GM18868 (cell line): Measurements from ENCODE around the gene SEMA7A.

Experiments used
- ATAC-seq: cut with Tn5 transposase; IDR thresholded peaks from one replicate; pipeline ENCODE4 v1.9.1; 2021; ENCODE audit warnings: mild to moderate bottlenecking, moderate library complexity; ENCODE audit not compliant: unreplicated experiment

Gene SEMA7A

DNA sequence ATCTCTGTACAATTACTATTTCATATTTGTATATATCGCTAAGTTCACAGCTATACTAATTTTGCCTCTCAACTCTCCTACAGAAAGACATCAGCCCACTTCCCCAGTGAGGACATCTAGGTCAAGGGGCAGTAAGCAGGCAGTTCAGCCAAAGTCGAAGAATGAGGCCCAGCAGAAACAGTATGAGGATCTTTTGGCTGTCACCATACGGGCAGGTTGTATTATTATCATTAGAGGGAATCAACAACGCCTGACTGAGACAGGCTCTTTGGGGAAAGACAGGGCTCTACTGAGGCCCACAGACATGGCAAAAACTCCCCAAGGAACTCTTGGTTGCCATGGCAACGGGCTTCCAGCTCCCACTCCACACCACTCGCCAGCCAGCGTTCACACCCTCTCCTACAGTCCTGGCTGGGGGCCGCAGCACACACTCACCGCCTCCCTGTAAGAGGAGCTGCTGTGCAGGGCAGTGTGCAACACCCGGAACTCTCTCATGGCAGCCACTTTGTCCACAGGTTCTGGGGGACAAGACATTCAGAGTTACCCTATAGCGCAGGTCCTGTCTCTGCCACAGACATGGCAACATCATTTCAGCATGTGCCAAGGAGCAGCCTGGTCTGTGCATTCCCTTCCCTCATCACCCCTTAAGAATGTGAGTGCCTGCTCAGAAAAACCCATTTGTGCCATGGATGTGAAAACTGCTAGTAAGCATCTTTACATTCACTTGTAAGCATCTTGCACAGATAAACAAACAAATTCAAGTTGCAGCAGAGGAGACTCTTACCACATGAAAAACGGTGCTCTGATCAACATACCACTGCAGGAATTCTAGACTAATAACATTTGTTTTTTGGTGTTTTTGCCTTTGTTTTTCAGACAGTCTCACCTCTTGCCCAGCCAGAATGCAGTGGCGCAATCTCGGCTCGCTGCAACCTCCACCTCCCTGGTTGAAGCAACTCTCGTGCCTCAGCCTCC lies 18.4 kb upstream of the SEMA7A start:
- no peak for ATAC-seq

DNA sequence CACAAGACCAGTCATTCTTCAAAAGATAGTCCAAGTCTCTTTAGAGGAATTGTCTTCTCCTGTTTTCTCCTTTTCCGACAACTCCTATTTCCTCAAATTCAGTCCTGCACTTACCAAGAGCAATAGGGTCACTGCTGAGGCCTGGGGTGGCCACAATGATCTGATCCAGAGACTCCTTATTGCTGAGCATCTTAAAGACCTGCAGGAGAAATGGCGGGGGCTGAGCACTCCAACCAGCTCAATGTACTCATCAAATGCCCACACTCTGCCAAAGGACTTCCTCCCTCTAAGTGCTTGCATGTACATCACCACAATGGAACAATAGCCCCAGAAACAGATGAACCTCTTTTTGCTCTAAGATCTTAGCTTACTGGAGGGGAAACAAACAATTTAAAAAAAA lies 17.6 kb upstream of the SEMA7A start:
- no peak for ATAC-seq

DNA sequence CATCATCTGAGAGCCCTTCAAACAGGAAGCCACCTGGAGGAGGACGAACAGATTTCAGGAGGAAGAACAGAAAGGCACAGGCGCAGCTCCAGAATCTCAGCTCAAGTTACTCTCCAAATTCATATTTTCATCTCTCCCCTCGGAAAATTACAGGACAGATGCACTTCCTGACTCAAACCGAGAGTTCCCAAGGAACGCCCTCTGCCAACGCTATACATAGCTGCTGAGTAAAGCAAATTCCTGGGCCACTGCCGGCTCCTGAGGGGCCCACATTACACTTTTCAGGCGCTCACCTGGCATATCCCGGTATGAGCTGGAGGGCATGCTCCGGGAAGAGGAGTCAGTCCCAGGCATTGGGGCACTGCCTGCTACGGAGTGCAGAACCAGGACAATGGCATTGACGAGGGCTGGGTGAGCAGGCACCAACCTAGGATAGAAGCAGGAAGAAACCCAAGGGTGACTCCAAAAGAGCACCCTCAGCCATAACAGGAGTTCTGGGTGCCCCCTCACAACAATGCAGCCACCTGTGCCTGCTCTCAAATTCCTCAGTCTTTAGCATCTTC lies 16.0 kb upstream of the SEMA7A start:
- ATAC-seq, result no peak

DNA sequence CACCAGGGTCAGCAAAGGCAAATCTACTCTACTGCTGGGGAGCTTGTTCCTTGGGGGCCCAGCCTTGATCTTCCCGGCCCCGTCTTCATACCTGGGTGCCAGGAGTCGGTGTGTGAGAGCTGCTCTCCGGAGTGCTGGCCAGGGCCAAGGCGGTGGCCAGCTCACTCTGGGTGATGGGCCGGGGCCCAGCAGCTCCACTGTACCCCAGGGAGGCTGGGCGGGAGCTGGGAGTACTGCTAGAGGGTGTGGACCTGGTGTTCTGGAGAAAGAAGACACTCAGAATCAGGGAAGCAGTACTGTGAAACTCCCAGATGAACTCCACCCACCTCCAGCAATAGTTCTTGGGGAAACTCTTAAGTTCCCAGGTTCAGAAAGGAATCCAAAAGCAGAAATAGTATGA lies 15.3 kb upstream of the SEMA7A start:
- ATAC-seq, result no peak

DNA sequence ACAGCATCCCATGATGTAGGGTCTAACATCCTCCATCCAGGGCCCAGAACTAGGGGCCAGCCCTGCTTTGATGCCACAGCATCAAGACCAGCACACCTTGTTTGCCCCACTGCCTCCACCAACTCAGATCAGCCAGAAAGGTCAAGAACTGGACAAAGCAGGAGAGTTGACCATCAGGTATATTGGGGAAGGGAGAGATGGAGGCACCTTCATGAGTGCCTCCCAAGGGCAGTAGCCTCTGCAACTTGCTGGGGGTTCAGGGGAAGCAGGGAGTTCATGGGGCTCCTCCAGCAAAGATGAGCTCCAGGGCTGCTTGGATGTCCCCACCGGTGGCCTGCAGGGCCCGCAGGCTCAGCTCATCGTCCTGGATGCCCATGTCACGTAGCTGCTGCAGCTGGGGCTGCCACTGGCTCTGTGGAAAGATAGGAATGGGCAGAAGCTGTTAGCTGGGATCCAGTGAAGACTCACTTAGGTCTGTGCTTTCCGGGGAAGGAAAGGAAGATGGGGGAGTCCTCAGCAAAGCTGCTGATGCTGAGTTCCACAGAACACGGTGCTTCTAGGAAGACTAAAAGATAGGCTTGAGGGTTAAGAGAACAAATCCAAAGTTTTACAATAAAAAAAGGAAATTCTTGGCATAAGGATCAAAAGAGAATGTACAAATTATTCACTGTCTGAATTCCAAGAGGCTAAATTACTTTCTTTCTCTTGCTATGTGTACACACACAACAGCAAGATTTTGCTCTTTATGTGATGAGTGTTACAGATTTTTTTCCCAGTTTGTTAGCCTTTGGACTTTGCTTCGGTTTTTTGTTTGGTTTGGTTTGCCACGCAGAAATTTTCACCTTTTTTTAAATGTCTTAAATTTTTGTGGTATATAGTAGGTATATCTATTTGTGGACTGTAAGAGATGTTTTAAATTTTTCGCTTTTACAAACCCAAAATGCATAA lies 12.3 kb upstream of the SEMA7A start:
- ATAC-seq, result no peak

DNA sequence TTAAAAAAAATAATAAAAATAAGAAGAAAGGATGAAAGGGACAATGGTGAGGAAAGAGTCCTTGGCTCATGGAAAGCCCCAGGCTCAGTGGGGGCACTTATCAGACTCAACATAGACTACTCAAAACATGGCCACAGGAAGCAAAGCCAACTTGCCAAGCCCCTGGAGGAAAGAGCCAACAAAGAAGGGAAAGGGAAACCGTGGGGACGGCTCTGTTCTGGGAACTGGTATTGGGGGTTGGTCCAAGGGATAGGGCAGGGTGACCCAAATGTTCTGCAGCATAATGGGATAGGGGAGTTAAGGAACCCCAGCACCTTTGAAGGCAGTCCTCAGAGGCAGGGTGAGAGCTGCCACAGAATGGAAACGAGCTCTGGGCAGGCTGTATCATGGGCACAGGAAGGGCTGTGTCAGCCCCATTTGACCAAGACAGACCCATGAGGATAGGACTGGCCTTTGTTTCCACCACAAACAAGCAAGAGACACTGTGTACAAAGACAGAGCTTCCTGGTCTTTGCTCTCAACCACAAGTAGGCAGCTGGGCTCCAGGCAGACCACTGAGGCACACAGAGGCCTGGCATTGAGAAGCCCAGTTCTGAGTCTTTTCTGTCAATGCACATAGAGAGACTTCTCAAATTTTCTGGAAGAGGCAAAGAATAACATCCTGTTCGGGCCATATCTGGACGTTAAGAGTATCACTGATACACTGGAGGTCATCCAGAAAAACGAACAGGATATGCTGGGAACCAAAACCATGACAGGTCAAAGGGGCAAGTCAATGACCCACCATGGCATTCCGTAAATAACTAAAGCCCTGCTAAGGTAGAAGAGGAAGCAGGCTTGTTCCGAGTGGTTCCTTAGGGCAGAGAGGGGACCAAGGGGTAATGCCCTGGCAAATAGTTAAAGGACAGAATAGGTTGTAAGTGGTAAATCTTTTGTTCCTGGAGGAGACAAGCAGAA lies 10.6 kb upstream of the SEMA7A start:
- ATAC-seq, result no peak

DNA sequence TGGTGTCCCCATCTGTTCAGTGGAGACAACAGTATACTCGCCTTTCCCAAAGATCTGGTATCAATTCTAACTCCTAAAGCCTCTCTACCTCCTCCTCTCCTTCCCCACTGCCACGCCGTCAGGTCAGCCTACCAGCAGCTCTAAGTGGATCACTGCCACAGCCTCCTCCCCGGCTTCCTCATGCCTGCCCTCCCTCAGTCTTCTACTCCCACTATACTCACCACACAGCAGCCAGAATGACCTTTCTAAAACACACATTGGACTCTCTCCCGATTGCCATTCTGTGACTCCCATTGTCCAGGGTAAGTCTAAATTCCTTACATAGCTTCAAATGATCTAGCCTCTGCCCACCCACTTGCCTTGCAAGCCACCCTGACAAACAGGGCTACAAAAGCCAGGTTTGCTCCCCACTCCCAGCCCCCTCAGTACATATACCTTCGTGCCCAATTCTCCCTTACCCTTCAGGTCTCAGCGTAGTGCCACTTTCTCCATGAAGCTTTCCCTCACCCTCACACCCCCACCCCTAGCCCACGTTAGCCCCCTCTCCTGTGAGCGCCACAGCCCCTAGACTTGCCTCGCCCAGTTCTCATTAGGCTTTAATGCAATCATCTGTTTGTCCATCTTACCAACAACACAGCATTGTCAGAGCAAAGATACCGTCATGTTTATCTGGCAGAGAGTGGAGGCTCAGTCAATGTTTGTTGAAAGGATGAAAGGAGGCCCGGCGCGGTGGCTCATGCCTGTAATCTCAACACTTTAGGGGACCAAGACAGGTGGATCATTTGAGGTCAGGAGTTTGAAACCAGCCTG lies 9.5 kb upstream of the SEMA7A start:
- no peak for ATAC-seq

DNA sequence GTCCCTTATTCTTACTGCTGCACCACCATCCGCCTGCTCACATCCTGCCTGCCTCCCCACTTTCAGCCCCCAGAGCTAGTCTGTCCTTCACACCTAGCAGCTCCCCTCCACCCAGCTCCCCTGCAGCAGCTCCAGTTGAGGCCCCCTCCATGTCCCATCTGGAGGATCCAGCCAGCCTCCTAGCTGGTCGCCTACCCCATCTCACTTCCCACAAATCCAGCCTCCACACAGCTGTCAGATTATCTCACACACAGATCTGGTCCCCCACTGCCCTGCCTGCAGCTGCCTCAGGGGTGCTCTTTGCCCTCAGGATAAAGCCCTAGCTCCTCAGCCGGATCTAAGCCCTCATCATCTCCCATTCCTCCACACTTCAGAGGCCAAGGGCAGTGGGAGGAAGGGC lies 8.8 kb upstream of the SEMA7A start:
- no peak for ATAC-seq

DNA sequence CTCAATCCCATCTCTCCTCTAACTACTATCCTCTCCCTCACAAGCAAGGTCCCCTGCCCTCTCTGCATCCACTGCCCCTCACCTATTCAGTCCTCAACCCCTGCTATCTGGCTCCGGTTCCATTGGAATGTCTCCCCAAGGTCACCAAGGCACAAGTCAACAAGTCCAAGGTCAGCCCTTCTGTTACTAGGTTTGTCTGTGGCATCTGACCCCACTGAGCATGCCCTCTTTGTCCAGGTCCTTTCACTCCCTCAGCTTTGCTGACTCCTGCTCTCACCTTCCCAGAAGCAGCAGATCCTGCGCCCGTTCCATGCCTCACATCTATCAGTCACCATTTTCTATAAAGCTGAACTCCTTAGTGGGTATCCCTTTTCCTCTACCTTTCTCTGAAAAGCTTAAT lies 8.3 kb upstream of the SEMA7A start:
- no peak for ATAC-seq

DNA sequence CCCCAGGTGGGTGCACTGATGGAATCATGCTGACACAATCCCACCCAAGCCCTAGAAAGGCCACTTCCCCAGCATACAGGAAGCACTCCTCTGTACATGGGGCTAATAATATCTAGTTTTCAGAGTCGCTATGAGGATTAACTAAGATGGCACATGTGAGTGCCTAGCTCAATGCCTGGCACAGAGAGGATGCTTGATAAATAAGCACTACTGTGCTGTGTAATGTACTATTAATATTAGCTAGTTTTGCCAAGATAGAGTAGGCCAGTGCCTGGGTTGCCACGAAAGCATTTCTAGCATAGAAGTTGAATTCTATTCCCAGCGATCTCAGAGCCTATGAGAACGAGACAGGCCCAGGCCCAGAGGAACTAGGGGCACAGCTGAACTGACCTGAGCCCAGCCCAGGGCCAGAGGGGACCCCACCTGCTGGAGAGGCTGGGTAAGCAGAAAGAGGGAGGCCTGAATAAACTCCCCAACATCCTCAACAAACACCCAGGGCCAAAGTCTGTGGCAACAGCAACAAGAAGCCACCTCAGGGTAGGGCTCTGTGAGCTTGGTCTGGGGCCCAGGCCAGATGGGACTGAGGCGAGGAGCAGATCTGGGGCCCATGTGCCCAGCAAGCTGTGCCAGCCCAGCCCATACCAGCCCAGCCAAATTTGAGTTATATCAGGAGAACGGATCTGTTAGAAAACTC lies 7.6 kb upstream of the SEMA7A start:
- no peak for ATAC-seq

DNA sequence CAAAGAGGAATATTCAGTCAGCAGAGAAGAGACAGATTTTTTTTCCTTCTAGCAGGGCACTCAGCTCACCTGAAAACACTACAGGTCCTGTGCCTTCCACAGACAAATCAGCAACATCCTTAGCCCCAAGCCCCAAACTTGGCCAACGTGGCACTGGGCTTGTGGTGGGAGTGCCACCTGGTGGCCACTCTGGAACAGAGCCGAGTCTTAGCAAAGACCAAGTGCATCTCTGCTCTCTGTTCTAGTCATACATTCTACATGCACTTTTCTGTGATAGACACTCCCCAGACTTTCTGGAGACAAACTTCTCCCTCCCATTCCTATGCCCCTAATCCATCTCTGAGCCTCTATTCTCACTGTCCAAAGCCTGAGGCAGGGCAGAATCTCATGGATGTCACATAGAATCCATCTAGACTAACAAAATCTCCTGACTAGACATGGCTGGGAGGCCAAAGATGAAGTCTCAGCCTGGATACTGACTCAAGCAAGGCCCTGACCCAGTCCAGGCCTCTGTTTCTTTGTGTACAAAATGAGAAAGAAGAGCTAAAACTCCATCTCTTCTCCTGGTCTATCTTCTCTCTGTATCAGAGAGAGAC lies 5.1 kb upstream of the SEMA7A start:
- ATAC-seq, result peak; percentile 62

DNA sequence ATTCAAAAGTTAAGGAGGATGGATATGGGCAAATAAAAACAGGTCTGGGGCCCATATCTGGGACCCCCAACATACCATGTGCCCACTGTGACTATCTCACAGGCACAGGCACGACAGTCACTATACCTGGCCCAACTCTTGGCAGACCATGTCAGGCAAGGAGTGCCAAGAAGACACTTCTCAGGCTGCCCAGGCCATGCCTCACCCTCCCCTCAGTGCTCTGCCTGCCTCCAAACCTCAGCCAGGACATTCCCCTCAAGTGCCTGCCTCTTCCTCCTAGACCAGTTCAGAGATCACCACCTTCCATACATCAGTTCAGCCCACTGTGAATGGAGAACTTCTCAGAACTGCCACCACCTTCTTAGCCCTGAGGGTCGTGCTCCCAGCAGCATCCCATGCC lies 4.4 kb upstream of the SEMA7A start:
- ATAC-seq, result no peak

DNA sequence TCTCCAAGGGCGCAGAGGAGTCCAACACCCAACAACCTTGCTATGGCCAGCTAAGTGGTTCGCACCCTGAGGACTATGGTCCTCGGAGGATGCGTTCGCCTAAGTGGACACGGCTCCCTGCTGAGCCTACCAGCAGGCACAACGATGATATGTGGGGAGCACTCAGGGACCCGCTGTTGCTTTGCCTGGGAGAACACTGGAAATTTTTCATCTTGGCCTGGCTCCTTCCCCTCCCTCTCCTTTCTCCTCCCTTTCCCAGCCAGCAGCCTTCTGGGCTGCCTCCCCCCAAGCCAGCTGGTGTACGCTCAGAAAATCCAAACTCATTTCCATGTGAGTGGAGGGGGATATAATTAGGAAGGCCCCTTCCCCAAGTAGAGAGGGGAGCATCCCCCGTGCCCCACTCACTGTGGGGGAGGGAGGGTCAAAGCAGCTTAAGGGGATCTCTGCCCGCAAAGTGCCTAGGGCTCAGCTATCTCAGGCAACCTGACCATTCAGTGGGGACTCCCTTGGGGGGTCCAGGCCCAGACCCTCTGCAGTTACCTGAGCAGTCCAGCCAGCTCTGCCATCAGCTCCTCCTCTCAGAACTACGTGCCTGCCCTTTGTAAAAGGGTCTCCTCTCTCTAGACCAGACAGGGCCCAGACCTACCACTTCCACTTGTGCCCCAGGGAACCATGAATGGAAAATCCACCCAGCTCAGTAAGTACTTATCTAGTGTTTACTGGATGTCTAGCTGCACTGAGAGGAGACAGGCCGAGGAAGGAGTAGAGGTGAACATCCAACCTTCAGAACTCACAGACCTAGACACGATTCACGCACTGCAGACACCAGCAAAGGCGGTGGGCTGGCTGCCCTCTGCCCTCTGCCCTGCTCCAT lies 742 bp upstream of the SEMA7A start:
- ATAC-seq, result no peak

DNA sequence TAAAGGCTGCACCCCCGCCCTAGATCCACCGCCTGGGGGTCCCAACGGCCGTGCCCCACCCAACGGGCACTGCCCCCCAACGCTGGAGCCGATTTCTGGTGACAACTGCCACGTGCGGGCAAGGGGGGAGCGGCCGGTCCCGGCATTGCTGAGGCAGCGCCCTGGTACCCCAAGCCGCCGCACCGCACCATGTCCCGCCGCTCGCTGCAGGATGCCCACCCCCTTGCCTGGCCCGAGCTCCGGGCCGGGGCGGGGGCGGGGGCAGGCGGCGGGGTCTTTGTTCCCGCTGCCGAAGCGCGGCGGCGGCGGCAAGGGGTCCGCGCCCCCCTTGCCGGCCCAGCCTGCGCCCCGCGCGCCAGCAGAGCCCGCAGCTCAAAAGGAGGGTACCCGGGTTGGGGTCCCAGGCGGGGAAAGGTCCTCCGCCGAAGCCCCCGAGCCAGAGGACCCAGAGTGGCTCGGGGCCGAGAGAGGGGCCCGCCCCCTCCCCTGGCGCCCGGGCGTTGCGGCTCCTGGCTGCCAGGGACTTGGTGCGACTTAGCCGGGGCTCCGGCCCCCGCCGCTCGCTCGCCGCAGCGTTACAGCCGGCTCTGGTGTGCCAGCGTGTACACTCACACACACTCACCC lies 678 bp downstream of the SEMA7A start:
- ATAC-seq, result no peak

DNA sequence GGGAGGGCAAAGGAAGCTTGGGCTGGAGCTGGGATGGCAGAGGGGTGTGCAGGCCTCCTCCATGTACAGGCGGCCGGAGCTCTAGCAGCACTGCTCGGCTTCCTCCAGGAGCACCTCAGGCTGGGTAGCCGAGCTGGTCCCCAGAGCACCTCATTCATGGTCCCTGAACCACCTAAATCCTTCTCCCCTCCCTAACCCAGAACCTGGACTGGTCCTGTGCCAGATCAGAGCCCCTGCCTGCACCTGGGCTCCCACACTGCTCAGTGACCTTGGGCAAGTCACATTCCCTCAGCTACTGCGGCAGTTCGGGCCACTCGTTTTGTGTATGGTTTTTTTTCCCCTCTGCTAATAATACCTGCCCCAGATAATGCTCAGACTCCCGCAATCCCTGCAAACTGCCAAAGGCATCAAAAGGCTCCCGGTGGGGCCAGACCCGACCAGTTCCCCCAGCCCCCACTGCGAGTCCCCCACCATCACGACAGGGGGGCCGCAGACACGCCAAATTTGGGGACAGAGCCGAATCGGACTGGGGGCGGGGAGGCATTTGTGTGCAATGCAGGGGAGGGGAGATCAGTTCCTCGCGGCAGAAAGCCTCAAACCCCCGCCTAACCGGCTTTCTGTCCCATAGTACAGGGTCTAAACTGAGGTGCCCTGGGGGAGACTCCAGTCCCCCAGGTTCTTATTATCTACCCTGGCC lies 1.3 kb downstream of the SEMA7A start:
- ATAC-seq, result no peak

DNA sequence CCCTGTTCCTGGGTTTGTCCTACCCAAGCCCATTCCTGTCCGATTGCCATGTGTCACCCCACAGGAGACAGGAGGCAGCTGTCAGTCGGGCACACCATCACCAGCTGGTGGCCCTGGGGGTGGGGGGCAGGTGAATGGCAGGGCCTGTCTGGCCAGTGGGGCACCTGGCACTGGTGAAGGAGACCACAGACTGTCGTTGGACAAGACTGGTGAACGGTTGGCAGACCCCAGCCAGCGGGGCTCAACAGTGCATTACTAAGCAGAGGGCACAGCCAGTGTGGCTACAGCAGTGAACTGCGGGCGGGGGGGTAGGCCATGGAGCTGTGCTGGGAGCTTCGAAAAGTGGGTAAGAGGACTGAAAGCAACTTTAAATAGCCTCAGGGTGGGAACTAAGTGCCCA lies 2.1 kb downstream of the SEMA7A start:
- no peak for ATAC-seq
